HG03469 (cell line): ENCODE results near the gene HNMT.
"Not testable (repeated sequence)": the region's sequence is repeated elsewhere in the genome, so short reads cannot be mapped to it uniquely, and the experiment has no call there.

Experiments used
- ATAC-seq: cut with Tn5 transposase; IDR thresholded peaks from one replicate; pipeline ENCODE4 v1.9.1; 2021; ENCODE audit warnings: mild to moderate bottlenecking, moderate library complexity, moderate number of reproducible peaks; ENCODE audit not compliant: unreplicated experiment

The HNMT gene

DNA sequence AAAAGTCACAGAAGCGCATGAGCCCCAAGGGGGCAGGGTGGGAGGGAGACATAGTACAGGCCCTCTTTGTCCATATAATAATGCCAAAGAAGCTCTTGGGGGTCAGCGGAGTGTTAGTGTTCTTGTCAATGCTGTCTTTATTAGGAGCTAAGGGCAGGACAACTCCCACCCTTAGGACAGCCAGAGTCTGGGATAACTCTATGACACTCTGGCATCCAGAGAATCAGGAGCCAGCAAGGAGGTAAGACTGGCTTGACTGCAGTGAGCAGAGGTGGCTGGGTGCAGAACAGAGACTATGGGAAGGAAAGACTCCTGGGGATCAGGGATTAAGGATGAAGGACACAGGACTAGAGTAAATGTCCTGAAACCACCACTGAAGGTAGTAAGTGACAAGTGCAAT lies 19.0 kb upstream of the HNMT start:
- ATAC-seq: no peak

DNA sequence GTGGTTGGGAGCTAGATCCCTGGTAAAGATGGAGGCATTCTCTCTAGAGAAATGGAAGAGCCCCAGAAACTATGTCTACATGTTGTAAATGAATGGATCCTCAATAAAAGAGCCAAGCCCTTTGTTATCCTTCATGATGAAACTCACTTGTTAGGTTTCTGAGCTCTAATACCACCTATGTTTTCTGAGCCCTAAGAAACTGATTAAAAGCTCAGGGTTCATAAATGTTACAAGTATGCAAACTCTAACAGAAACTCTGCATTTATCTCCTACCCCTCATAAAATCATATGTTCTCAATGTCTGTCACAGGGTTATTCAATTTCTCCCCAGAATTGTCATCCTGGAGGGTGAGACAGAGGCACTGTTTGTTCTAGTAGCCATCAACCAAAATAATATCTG lies 18.0 kb upstream of the HNMT start:
- ATAC-seq: no peak

DNA sequence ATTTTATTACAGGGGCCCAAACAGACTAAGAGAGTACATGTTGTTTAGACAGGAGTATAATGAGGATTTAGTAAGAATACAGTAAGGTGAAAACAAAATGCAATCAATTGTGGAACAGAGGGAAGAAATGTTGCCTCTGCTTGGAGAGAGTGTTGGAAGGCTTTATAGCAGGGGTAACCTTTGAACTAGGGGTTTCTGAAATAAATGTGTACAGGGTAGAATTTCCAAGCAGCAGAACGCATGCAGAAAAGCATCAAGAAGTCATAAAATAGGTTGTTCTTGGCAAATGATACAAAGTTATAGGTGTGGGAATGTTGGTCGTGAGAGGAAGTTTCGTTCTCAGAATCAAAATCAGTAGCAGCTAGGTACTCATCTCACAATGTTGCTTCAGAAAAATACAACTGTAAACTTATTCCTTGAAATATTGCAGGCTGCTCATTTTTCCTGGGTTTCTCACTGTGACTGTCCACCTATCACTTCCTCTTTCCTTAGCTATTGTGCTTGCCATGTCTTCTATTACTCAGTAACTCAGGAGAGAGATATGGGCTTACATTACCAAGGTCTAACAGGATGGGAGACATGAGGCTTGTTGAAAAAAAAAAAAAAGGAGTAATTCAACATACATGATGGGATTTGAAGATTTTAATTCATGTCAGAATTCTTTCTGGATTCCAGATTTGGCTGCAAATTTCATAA lies 17.1 kb upstream of the HNMT start:
- ATAC-seq: no peak

DNA sequence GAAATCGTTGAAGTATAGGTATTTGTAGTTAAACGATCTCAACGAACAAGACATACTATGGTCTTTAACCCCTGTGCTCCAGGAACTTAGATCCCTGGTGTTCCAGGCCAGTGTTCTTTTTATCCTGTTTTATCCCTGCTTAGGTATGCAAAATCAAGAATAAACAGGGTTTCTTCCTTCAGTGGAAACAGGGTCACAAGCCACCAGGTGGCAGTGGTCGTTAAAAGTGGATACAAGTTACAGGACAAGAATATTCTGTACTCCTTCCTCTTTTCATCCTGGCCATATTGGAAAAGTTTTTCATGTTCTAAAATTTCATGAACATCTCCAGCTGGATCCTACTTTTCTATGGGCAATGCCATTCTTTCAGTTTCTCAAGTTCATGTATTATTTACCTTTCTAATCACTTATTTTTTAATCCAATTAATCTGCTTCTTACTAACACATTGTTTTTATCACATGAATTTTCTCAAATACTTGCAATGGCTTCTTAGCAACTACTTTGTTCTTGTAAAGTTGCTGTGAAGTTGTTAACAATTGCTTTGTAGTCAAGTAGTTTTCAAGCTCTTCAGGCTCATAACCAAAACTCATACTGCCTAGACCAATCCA lies 16.4 kb upstream of the HNMT start:
- no peak for ATAC-seq

DNA sequence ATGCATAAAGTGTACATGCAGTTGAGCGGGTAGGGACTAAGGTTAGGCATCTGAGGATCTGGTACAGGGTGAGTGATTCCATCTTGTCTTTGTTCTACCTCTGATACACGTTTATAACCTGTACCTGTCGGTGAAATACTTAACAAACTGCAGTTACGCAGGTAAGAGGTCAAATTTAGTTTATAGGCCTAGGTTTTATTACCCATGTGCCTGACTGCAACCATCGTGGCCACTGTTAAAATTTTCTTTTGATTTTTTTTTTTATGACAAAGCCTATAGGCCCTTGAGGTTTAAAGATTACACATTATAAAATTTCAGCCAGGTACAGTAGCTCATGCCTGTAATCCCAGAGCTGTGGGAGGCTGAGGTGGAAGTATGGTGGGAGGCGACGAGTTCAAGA lies 15.4 kb upstream of the HNMT start:
- ATAC-seq: no peak

DNA sequence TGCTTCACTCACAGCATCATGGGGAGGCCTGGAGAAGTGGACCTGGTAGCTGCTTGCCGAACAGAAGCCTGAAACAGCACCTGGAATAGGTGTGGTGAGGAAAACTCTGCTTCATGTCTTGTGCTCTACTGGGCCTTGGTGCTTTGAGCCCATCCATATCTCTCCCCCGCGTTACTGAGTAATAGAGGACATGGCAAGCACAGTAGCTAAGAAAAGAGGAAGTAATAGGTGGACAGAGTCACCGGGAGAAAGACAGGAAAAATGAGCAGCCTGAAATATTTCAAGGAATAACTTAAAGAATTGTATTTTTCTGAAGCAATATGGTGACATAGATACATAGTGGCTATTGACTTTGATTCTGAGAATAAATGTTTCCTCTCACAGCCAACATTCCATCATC lies 14.0 kb upstream of the HNMT start:
- ATAC-seq: no peak

DNA sequence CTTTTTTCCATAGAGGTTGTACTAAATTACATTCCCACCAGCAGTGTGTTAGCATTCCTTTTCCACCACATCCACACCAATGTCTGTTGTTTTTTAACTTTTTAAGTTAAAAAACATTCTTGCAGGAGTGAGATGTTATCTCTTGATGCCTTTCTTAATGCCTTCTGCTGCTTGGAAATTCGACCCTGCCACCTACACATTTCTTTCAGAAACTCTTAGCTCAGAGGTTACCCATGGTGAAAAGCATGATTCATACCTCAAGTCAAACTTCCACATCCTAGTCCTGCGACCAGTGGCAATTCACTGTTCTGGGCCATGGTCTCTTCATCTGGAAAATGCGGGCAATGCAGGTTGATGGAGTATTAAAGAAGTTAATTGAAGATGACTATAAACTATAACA lies 12.7 kb upstream of the HNMT start:
- no peak for ATAC-seq

DNA sequence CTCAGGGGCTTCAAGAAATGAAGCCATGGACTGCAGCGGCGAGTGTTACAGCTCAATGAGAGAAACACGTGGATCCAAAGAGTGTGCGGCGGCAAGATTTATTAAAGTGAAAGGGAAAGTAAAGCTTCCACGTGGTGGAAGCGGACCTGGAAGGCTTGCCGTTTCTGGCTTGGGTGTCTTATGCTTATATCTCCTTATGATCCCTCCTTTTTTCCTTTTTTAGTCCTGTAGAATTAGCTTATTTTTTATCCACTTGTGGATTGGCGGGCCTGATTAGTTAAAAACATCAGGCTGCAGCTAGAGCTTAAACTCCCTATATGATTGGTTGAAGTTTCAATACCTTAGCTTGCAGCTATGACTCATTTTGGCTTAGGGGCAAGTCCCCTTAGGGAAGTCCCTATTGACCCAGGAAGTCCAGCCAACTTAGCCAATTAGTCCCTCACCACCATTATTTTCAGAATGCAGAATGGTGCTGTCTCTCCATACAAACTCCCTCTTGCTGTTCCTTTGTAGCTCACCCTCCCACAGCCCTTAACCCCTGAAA lies 11.6 kb upstream of the HNMT start:
- ATAC-seq: no peak

DNA sequence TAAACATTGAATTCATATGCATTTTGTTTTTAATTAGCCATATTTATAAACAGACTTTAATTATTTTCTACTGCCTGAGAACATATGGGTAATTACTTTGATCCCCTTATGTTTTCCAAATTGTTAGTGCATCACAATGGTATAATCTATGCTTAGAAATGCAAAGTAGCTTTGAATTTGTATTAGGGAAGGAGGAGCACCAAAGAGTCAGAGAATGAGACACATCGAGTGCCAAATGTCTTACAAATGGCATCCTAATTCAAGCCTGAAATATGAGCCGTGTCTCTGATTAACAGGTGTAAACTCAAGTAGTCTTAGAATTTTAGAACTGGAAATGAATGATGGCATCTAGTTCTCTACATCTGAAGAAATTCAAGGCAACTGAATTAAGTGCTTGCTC lies 8.7 kb upstream of the HNMT start:
- no peak for ATAC-seq

DNA sequence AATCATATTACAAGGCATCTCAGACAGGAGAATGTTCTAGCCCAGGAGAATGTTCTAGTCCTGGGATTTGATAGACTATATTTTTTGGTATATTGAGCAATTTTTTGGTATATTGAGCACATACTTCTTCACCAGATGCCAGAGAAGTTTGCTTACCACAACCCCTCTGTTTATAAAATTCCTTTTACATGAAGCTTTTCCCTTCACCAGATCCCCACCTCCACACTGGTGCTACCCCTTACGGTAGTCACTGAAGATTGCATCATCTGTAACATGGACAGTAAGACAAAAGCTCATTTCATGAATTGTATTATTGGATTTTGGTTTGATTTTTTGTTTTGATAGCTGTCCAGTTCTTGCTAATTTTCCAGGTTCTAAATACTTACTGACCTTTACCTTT lies 7.2 kb upstream of the HNMT start:
- no peak for ATAC-seq

DNA sequence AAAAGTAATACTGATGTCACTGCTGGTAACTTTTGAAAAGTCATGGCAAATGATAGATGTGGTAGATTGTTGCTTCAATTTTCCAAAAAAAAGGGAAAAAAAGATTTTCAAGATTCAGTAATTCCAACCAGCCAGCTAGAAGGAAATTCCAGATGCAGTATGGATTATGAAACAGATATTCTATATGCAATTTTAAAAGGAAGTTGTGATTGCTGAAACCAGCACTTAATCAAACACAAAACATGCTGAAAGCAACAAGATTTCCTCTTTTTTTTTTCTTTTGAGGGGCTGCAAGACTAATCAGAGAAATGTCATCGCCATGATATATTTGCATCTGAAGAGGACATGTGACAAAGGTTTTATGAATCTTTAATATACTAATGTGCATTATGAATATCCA lies 5.1 kb upstream of the HNMT start:
- ATAC-seq: no peak

DNA sequence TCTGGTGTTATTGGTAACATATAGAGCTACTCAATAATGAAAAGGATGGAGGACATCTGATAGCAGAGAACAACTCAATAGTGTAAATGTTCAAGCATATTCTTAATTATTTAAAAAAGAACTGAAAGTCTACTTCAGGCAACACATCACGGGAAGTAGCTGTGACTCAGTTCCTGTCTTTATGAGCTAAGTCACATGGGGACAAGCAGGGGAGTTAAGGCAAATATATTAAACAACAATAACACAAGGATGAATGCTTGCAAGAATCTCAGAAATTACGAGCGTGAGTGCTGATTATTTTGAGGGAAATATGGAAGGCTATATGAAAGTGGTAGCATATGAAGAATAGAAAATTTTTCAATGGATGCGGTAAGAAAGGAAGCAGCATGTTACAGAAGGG lies 4.0 kb upstream of the HNMT start:
- no peak for ATAC-seq

DNA sequence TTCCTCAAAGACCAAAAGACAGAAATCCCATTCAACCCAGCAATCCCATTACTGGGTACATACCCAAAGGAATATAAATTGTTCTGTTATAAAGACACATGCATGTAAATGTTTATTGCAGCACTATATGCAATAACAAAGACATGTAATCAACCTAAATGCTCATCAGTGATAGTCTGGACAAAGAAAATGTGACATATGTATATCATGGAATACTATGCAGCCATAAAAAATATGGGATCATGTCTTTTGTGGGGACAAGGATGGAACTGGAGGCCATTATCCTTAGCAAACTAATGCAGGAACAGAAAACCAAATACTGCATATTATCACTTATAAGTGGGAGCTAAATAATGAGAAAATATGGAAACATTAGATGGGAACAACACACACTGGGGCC lies 2.7 kb upstream of the HNMT start:
- ATAC-seq: no peak

DNA sequence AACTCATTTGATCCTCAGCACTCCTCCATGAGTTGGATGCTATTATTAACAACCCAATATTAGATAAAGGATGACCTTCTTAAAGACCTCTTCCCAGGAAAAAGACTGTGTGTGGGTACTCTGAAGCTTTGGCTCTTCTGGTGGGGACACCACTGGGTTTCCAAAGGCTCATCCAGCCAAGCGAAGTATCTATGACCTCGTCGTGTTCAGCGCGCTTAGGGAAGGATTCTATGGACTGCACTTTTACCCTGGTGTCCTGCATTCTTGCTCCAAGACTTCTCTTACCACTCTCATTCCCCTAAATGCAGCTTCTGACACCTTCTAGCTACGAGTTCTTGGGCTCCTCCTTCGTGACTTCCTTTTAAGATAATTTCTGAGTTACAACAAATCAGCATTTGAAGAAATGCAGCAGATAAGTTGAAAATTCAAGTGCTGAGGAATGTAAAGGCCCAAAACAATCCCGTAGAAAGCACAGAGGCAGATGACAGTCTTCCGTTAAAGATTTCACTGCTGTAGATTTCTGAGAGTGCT lies 673 bp upstream of the HNMT start:
- ATAC-seq: no peak

DNA sequence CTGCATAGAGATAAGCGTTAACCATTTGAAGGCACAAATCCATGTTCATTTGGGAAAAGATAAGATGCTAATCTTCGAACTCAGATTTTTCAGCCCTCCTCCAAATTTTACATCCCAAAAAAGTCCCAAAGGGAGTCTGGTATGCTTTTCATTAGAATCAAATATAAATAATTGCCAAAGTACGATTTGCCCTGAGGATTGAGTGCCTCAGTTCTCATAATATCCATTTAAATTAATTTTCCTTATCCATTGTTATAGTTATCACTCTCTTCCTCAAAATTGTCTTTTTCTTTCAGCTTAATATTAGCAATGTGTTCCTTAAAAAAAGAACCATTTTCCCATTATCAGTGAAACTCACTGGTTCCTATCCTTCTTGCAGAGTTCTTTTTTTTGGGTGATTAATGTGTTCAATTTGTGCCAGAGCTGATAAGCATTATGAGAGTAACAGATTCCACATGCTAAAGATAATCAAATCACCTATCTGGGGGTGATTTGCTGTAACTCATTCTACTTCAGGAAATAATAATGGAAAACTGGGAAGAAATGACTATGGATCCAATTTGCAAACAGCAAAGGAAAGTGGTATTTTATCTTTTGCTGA lies 686 bp downstream of the HNMT start:
- no peak for ATAC-seq

DNA sequence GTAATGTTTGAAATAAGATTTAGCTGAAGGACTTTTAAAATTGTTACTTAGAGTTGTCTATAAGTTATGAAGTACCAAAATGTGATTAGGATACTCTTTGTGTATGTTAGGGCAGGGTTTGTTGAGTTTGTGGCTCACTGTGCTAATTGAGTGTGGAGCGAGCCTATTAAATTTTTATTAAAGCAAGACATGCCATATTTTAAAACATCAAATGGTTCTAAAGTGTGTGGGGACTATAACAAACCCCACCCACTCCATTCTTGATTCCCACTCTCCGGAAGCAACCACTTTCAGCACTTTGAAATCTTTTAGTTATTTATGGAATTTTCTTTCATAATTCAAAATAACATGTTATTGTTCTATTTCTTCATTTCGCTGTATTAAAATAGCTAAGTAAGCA lies 1.8 kb downstream of the HNMT start:
- ATAC-seq: no peak

DNA sequence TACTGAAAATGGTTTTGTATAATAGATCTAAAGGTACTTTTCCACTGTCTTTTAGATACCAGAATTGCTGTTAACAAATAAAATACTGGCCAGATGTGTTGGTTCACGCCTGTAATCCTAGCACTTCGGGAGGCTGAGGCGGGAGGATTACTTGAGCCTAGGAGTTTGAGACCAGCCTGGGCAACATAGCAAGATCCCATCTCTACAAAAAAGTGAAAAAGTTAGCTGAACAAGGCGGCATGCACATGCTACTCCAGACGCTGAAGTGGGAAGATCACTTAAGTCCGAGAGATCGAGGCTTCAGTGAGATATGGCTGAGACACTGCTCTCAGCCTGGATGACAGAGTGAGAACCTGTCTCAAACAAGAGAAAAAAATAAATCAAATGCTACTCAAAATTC lies 2.8 kb downstream of the HNMT start:
- ATAC-seq: no peak

DNA sequence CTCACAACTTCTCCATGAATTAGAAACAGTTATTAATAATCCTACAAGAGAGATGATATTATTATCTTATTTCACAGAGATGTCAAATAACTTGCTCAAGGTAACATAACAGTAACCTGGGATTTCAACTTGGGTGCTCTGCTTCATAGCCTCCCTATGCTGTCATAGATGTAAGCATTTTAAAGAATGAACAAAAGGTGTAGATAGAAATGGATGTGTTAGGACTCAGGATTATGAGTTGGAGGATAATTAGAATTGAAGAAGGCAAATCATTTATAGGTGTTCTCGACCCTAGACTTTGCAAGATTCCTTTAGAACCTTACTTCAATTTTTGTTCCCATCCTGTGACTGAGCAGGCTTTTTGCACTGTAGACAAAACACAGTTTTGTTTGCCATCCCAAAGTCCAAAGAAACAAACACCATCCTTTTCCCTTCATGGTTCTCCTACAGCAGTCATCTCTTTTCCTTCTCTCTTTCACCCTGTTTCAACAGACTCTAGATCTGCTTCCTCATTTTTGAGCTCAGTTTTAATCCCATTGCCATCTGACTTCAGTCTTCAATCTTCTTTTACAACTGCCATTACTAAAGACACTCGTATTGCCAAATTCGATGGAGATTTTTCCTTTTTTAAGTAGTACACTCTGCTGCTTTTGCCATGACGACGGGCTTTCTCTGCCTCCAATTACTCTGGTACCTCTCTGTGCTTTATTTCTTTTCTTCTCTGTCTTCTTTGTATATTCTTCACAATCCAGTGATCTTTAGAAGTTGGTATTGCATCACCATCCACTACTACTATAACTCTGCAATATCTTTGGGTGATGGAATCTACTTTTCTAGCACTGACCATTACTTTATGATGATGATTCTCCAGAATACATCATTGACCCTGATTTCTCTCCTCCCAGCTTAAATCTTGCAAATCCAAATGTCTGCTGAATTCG lies 4.5 kb downstream of the HNMT start:
- no peak for ATAC-seq

DNA sequence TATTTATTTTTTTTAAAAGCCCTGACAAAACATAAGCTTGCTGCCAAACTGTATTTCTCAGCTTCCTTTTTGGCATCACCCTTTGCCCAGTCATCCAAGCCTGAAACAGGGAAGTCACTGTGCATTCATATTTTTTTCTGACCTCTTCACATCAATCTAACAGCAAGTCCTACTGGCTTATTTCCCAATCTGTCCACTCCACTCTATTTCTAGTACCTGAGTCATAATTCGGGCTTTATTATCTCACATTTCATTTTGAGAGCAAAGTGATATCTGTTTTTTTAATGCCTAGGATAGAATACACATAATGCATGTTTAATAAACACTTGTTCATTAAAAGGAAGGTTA lies 5.1 kb downstream of the HNMT start:
- ATAC-seq: no peak

DNA sequence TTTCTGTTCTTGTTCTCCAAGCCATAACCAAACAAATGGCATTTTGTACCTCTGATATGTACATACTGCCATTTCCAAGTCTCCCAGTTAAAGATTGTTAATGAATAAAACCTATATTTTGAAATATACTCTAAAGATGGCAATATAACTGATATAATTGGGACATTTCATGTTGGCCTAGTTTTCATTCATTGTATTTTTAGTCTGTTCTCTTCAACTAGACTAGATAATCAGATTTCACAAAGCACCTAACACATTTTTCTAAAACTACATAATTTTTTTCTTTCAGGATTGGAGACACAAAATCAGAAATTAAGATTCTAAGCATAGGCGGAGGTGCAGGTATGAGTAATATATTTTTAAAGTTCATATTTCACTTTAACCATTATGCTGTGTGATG lies 5.6 kb downstream of the HNMT start:
- no peak for ATAC-seq

DNA sequence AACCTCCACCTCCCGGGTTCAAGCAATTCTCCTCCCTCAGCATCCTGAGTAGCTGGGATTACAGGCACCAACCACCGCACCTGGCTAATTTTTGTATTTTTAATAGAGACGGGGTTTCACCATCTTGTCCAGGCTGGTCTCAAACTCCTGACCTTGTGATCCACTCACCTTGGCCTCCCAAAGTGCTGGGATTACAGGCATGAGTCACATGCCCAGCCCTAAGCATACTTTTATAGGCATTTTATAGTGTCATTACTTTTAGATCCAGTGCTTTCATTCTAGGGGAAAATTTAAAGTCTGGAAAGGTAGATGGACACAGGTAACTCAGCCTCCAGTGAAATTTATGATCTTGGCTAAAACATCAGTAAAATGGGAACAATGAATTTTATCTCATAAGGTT lies 7.0 kb downstream of the HNMT start:
- ATAC-seq: not testable (repeated sequence)
